ENCODE measurements around the gene PTGFR.

Gene PTGFR

DNA sequence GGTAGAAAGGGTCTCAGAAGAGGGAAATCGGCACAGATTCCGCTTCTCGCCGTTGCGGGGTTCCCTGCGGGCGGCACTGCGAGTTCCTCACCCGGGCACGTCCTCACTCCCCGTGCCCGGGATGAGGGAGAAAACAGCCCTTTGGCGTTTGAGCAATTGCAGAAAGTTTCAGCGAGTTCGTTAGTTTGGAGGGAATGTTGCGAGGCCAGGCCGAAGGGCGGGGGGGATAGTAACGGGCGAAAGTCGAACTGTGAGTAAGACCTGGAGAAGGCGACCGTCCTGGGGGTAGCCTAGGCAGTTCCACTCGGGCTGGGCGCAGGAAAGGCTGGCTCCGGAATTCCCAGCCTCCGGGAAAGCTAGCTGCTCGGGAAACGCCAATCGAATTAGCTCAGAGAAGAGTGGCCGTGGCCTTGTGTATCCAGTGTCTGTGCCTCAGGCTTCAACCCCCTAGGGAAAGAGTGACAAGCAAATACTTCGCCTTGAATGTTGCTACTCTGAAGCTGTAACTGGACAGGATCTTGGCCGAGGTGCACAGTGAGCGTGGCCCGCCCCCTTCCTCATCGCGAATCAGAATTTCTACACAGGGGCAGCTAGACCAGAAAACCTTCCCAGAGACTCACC is 787 bp downstream of the PTGFR start:
- H2AK5ac ChIP-seq (ENCODE audit: low read length, severe bottlenecking) = no peak overlapping the region
- no peaks in the 10 kb centered on the region for H3K9me3 ChIP-seq (ENCODE audit: control insufficient read depth, low read length)
- H3K79me1 ChIP-seq (replicated peaks; ENCODE audit: low read length, poor library complexity, severe bottlenecking) = no peaks in the 10 kb centered on the region
- H2BK120ac ChIP-seq (ENCODE audit: low read depth, low read length) = peak overlapping the region; percentile 49
- H3K23ac ChIP-seq (ENCODE audit: low read length in 2 of 2) = no peak overlapping the region
- 2% methylated on average over 33 of the region's 37 CpGs for WGBS
- H3K36me3 ChIP-seq (ENCODE audit: control insufficient read depth in 1 of 2, insufficient read depth in 2 of 2, low read depth in 1 of 2, low read length in 2 of 2) = peaks cover 0 to 21% of the 10 kb centered on the region in 2 experiments
- H3K14ac ChIP-seq (ENCODE audit: low read length in 2 of 2) = no peak overlapping the region
- no peak overlapping the region for H3K4ac ChIP-seq (ENCODE audit: low read depth in 1 of 2, low read length in 2 of 2)
- no peak overlapping the region for H2BK12ac ChIP-seq (ENCODE audit: low read length in 2 of 2)
- no peak overlapping the region for H3K18ac ChIP-seq (ENCODE audit: low read depth in 1 of 2, low read length in 2 of 2)
- H2BK15ac ChIP-seq (ENCODE audit: low read depth, poor library complexity, severe bottlenecking) = no peak overlapping the region
- H3K27ac ChIP-seq (ENCODE audit: low read length, poor library complexity, severe bottlenecking) = no peak overlapping the region
- H2AFZ ChIP-seq (ENCODE audit: low read depth, low read length) = peak overlapping the region; percentile 85
- peak overlapping the region; percentile 51 to 98 for H3K4me3 ChIP-seq (ENCODE audit: insufficient read depth in 1 of 2, low read depth in 1 of 2, low read length in 2 of 2)
- H4K91ac ChIP-seq (ENCODE audit: low read length) = no peak overlapping the region
- DNase-seq = peak; percentile 23
- no peak overlapping the region for H4K8ac ChIP-seq (ENCODE audit: low read length)
- H3K4me1 ChIP-seq (ENCODE audit: control insufficient read depth, insufficient read depth, low read depth, low read length) = peaks cover 13% of the 10 kb centered on the region
- H3K27me3 ChIP-seq (ENCODE audit: control insufficient read depth in 1 of 2, insufficient read depth in 1 of 2, low read length in 2 of 2) = peaks cover 0 to 30% of the 10 kb centered on the region in 2 experiments
- H3K4me2 ChIP-seq (ENCODE audit: low read length, poor library complexity, severe bottlenecking) = peak overlapping the region; percentile 97
- peak overlapping the region; percentile 97 for H3K9ac ChIP-seq (ENCODE audit: low read length)
- H2BK5ac ChIP-seq (ENCODE audit: low read depth, low read length, poor library complexity, severe bottlenecking) = no peak overlapping the region

DNA sequence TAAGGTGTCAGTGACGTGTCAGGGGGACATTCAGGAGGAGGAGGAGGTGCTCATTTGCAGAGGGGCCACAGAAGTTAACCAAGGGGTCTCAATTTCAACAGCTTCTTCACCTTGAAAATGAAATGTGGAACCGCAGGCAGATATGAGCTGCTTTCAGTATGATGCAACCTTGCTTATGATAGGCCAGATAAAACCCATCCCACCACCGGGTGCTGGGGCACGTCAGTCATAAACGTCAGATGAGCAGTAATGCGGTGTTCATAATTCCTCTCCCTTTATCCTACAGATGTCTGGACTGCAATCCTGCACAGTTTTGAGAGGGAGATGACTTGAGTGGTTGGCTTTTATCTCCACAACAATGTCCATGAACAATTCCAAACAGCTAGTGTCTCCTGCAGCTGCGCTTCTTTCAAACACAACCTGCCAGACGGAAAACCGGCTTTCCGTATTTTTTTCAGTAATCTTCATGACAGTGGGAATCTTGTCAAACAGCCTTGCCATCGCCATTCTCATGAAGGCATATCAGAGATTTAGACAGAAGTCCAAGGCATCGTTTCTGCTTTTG is 1.7 kb downstream of the PTGFR start:
- Histone ChIP-seq H2BK120ac (ENCODE audit: low read depth, low read length) (no peak overlapping the region), H4K91ac (ENCODE audit: low read length) (no peak overlapping the region)
- 81% methylated on average over 12 of the region's 12 CpGs for WGBS

GRCh38 chr1:78493451-78493850 is 2.7 kb downstream of the PTGFR start:
- DNase-seq = no peak
- H3K4me3 ChIP-seq (ENCODE audit: insufficient read depth in 1 of 2, low read depth in 1 of 2, low read length in 2 of 2) = peak overlapping the region in 1 of 2 experiments; percentile 98
- no peaks in the 10 kb centered on the region for H3K9me3 ChIP-seq (ENCODE audit: control insufficient read depth, low read length)
- H2BK120ac ChIP-seq (ENCODE audit: low read depth, low read length) = no peak overlapping the region
- H2AFZ ChIP-seq (ENCODE audit: low read depth, low read length) = no peak overlapping the region
- no peak overlapping the region for H3K23ac ChIP-seq (ENCODE audit: low read length in 2 of 2)
- H3K18ac ChIP-seq (ENCODE audit: low read depth in 1 of 2, low read length in 2 of 2) = no peak overlapping the region
- H3K27me3 ChIP-seq (ENCODE audit: control insufficient read depth in 1 of 2, insufficient read depth in 1 of 2, low read length in 2 of 2) = peaks cover 0 to 30% of the 10 kb centered on the region in 2 experiments
- WGBS = 81% methylated on average over 1 of the region's 1 CpG
- no peak overlapping the region for H2AK5ac ChIP-seq (ENCODE audit: low read length, severe bottlenecking)
- H4K8ac ChIP-seq (ENCODE audit: low read length) = no peak overlapping the region
- no peak overlapping the region for H2BK5ac ChIP-seq (ENCODE audit: low read depth, low read length, poor library complexity, severe bottlenecking)
- no peak overlapping the region for H3K14ac ChIP-seq (ENCODE audit: low read length in 2 of 2)
- no peak overlapping the region for H3K4me2 ChIP-seq (ENCODE audit: low read length, poor library complexity, severe bottlenecking)
- peak overlapping the region; percentile 97 for H3K9ac ChIP-seq (ENCODE audit: low read length)
- H2BK15ac ChIP-seq (ENCODE audit: low read depth, poor library complexity, severe bottlenecking) = no peak overlapping the region
- peaks cover 13% of the 10 kb centered on the region for H3K4me1 ChIP-seq (ENCODE audit: control insufficient read depth, insufficient read depth, low read depth, low read length)
- no peak overlapping the region for H3K4ac ChIP-seq (ENCODE audit: low read depth in 1 of 2, low read length in 2 of 2)
- H3K36me3 ChIP-seq (ENCODE audit: control insufficient read depth in 1 of 2, insufficient read depth in 2 of 2, low read depth in 1 of 2, low read length in 2 of 2) = peaks cover 0 to 32% of the 10 kb centered on the region in 2 experiments
- no peak overlapping the region for H4K91ac ChIP-seq (ENCODE audit: low read length)
- H3K27ac ChIP-seq (ENCODE audit: low read length, poor library complexity, severe bottlenecking) = no peak overlapping the region
- H3K79me1 ChIP-seq (replicated peaks; ENCODE audit: low read length, poor library complexity, severe bottlenecking) = no peaks in the 10 kb centered on the region
- H2BK12ac ChIP-seq (ENCODE audit: low read length in 2 of 2) = no peak overlapping the region

More for the DNA sequence above, 1.7 kb downstream of the PTGFR start:
- Histone ChIP-seq H3K79me1 (replicated peaks; ENCODE audit: low read length, poor library complexity, severe bottlenecking) (no peaks in the 10 kb centered on the region), H3K27me3 (ENCODE audit: control insufficient read depth in 1 of 2, insufficient read depth in 1 of 2, low read length in 2 of 2) (peaks cover 0 to 30% of the 10 kb centered on the region in 2 experiments), H2BK5ac (ENCODE audit: low read depth, low read length, poor library complexity, severe bottlenecking) (no peak overlapping the region), H3K4ac (ENCODE audit: low read depth in 1 of 2, low read length in 2 of 2) (no peak overlapping the region), H3K36me3 (ENCODE audit: control insufficient read depth in 1 of 2, insufficient read depth in 2 of 2, low read depth in 1 of 2, low read length in 2 of 2) (peaks cover 0 to 23% of the 10 kb centered on the region in 2 experiments), H3K23ac (ENCODE audit: low read length in 2 of 2) (no peak overlapping the region), H2AK5ac (ENCODE audit: low read length, severe bottlenecking) (no peak overlapping the region), H3K27ac (ENCODE audit: low read length, poor library complexity, severe bottlenecking) (no peak overlapping the region), H3K4me2 (ENCODE audit: low read length, poor library complexity, severe bottlenecking) (no peak overlapping the region), H4K8ac (ENCODE audit: low read length) (no peak overlapping the region), H3K14ac (ENCODE audit: low read length in 2 of 2) (no peak overlapping the region), H2BK15ac (ENCODE audit: low read depth, poor library complexity, severe bottlenecking) (no peak overlapping the region), H3K9ac (ENCODE audit: low read length) (peak overlapping the region; percentile 97), H3K4me1 (ENCODE audit: control insufficient read depth, insufficient read depth, low read depth, low read length) (peaks cover 13% of the 10 kb centered on the region), H3K4me3 (ENCODE audit: insufficient read depth in 1 of 2, low read depth in 1 of 2, low read length in 2 of 2) (peak overlapping the region in 1 of 2 experiments; percentile 98), H2AFZ (ENCODE audit: low read depth, low read length) (no peak overlapping the region), H3K18ac (ENCODE audit: low read depth in 1 of 2, low read length in 2 of 2) (no peak overlapping the region), H3K9me3 (ENCODE audit: control insufficient read depth, low read length) (no peaks in the 10 kb centered on the region), H2BK12ac (ENCODE audit: low read length in 2 of 2) (no peak overlapping the region)
- no peak for DNase-seq

DNA sequence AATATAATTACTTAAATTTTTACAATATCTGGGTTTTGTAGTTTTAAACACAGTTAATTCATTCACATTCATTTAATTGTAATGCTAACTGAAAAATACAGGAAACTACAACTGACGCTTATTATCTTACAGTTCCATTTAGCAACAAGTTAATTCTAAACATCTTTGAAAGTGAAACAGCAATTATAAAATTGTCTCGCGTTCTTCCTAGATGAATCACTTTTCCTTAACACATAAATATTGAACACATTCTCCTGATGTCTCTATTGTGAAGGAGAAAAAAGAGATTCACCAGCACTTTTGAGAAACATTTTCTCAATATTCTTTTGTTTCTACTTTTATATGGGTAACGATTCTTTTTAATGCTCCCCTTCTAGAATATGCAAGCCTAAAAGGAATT is 6.4 kb downstream of the PTGFR start:
- no peak overlapping the region for H3K18ac ChIP-seq (ENCODE audit: low read depth in 1 of 2, low read length in 2 of 2)
- peaks cover 0 to 14% of the 10 kb centered on the region in 2 experiments for H3K27me3 ChIP-seq (ENCODE audit: control insufficient read depth in 1 of 2, insufficient read depth in 1 of 2, low read length in 2 of 2)
- no peak overlapping the region for H3K4me2 ChIP-seq (ENCODE audit: low read length, poor library complexity, severe bottlenecking)
- no peak overlapping the region for H2BK15ac ChIP-seq (ENCODE audit: low read depth, poor library complexity, severe bottlenecking)
- H2BK5ac ChIP-seq (ENCODE audit: low read depth, low read length, poor library complexity, severe bottlenecking) = no peak overlapping the region
- H3K9me3 ChIP-seq (ENCODE audit: control insufficient read depth, low read length) = no peaks in the 10 kb centered on the region
- no peak overlapping the region for H3K27ac ChIP-seq (ENCODE audit: low read length, poor library complexity, severe bottlenecking)
- H4K8ac ChIP-seq (ENCODE audit: low read length) = no peak overlapping the region
- no peaks in the 10 kb centered on the region for H3K79me1 ChIP-seq (replicated peaks; ENCODE audit: low read length, poor library complexity, severe bottlenecking)
- H3K14ac ChIP-seq (ENCODE audit: low read length in 2 of 2) = no peak overlapping the region
- DNase-seq = peak; percentile 8
- H2BK120ac ChIP-seq (ENCODE audit: low read depth, low read length) = no peak overlapping the region
- H2BK12ac ChIP-seq (ENCODE audit: low read length in 2 of 2) = no peak overlapping the region
- H3K36me3 ChIP-seq (ENCODE audit: control insufficient read depth in 1 of 2, insufficient read depth in 2 of 2, low read depth in 1 of 2, low read length in 2 of 2) = peaks cover 0 to 50% of the 10 kb centered on the region in 2 experiments
- peak overlapping the region in 1 of 2 experiments; percentile 98 for H3K4me3 ChIP-seq (ENCODE audit: insufficient read depth in 1 of 2, low read depth in 1 of 2, low read length in 2 of 2)
- H3K4me1 ChIP-seq (ENCODE audit: control insufficient read depth, insufficient read depth, low read depth, low read length) = peaks cover 1% of the 10 kb centered on the region
- no peak overlapping the region for H2AFZ ChIP-seq (ENCODE audit: low read depth, low read length)
- H3K4ac ChIP-seq (ENCODE audit: low read depth in 1 of 2, low read length in 2 of 2) = no peak overlapping the region
- no peak overlapping the region for H2AK5ac ChIP-seq (ENCODE audit: low read length, severe bottlenecking)
- no peak overlapping the region for H3K23ac ChIP-seq (ENCODE audit: low read length in 2 of 2)
- H4K91ac ChIP-seq (ENCODE audit: low read length) = no peak overlapping the region
- peak overlapping the region; percentile 97 for H3K9ac ChIP-seq (ENCODE audit: low read length)
- WGBS = 73% methylated on average over 1 of the region's 4 CpGs
